ENCODE measurements around the gene BDKRB1. TPM values are rescaled to one million over a fixed set of nuclear protein-coding genes. Genes with fewer than 3 reads are reported as not detected.

BDKRB1 gene
- total RNA-seq, 1 experiment from 2014 or later: 0.11 TPM

- H3K27me3 Mint-ChIP-seq (ENCODE audit: low read depth): no peaks in the 10 kb centered on the region; the same call in 1 of the 2 replicates
- no peak for ATAC-seq
- peaks cover 18% of the 10 kb centered on the region for H3K4me1 Mint-ChIP-seq
- peaks cover 11% of the 10 kb centered on the region for H3K36me3 Mint-ChIP-seq
- no peak overlapping the region for H3K4me3 Mint-ChIP-seq
- DNase-seq (ENCODE audit: low spot score): no peak
- H3K27ac Mint-ChIP-seq: no peak overlapping the region
- CTCF ChIA-PET: interaction anchor here (0.7 to 2.4 kb wide), 2 partner anchors 160 to 179 kb away, joined by 4 to 15 read pairs; no protein-coding TSS in a partner anchor
- H3K9me3 Mint-ChIP-seq: peaks cover 15% of the 10 kb centered on the region
- POLR2A ChIA-PET: no interaction called here
- TF ChIP-seq ZNF671 (CRISPR knock-in tag; IDR thresholded peaks at IDR 0.05): no peak
- no peak for TF ChIP-seq PRDM15 (CRISPR knock-in tag; IDR thresholded peaks at IDR 0.05)
- no peak for TF ChIP-seq ZNF423 (CRISPR knock-in tag; IDR thresholded peaks at IDR 0.05)
- TF ChIP-seq ATF6 (CRISPR knock-in tag; IDR thresholded peaks at IDR 0.05): no peak
- no peak for TF ChIP-seq PREB (CRISPR knock-in tag; IDR thresholded peaks at IDR 0.05; ENCODE audit: borderline replicate concordance)
- TF ChIP-seq ZNF396 (CRISPR knock-in tag; IDR thresholded peaks at IDR 0.05; ENCODE audit: borderline replicate concordance): no peak
- TF ChIP-seq SOX15 (CRISPR knock-in tag; IDR thresholded peaks at IDR 0.05): no peak
- no peak for TF ChIP-seq ZNF532 (CRISPR knock-in tag; IDR thresholded peaks at IDR 0.05; ENCODE audit: borderline replicate concordance)
- TF ChIP-seq E2F5 (CRISPR knock-in tag; IDR thresholded peaks at IDR 0.05): no peak
- no peak for TF ChIP-seq PRRX2 (CRISPR knock-in tag; IDR thresholded peaks at IDR 0.05)
- no peak for TF ChIP-seq RELA (CRISPR knock-in tag; IDR thresholded peaks at IDR 0.05; ENCODE audit: borderline replicate concordance)
- no peak for TF ChIP-seq ESRRA (CRISPR knock-in tag; IDR thresholded peaks at IDR 0.05; ENCODE audit: borderline replicate concordance)
- no peak for TF ChIP-seq SMAD4 (CRISPR knock-in tag; IDR thresholded peaks at IDR 0.05)
- TF ChIP-seq MAX (CRISPR knock-in tag; IDR thresholded peaks at IDR 0.05): no peak
- TF ChIP-seq USF2 (CRISPR knock-in tag; IDR thresholded peaks at IDR 0.05): no peak
- no peak for TF ChIP-seq ATF1 (CRISPR knock-in tag; IDR thresholded peaks at IDR 0.05)
- no peak for TF ChIP-seq USF1 (CRISPR knock-in tag; IDR thresholded peaks at IDR 0.05)
- no peak for TF ChIP-seq GRHL2 (CRISPR knock-in tag; IDR thresholded peaks at IDR 0.05; ENCODE audit: insufficient replicate concordance, severe bottlenecking)
Observed at GRCh38 chr14:96279564-96279963, 23.6 kb downstream of the BDKRB1 start.

Data from WTC11 (cell line).